Neural cell (in vitro differentiated cells): ENCODE data around the gene CD6. TPM values are rescaled to one million over a fixed set of nuclear protein-coding genes. Genes with fewer than 3 reads are reported as not detected.

ENCODE experiments used
- H2AFZ ChIP-seq: fragments of 200-600, 300-800 bp; sonication (generic), shearing (Covaris generic); 2 replicates; pipeline ENCODE4 v1.6.0; 2014; ENCODE audit warnings: low read depth, mild to moderate bottlenecking, antibody characterized with exemption, low read length, moderate library complexity
- H3F3A ChIP-seq: fragments of 200-600 bp; shearing (Covaris generic); 2 replicates; pipeline ENCODE4 v1.6.1; 2016; ENCODE audit warnings: mild to moderate bottlenecking, moderate library complexity, mixed read lengths, antibody characterized with exemption, low read length; ENCODE audit not compliant: insufficient read depth, poor library complexity, severe bottlenecking
- H3K27ac ChIP-seq: fragments of 200-600, 300-800 bp; sonication (generic), shearing (Covaris generic); 2 replicates; pipeline ENCODE4 v1.5.1; 2014; ENCODE audit warnings: mild to moderate bottlenecking, low read length, moderate library complexity
- H3K27me3 ChIP-seq: fragments of 300-800, 200-600 bp; sonication (generic), shearing (Covaris generic); 2 replicates; pipeline ENCODE4 v1.6.0; 2014; ENCODE audit warnings: mild to moderate bottlenecking, low read depth, low read length, moderate library complexity; ENCODE audit not compliant: insufficient read depth
- H3K36me3 ChIP-seq: fragments of 300-800, 200-600 bp; sonication (generic), shearing (Covaris generic); 2 replicates; pipeline ENCODE4 v1.5.1; 2014; ENCODE audit warnings: mild to moderate bottlenecking, antibody characterized with exemption, low read length, moderate library complexity; ENCODE audit not compliant: insufficient read depth
- H3K4me2 ChIP-seq: fragments of 300-800, 200-600 bp; sonication (generic), shearing (Covaris generic); 2 replicates; pipeline ENCODE4 v1.6.0; 2014; ENCODE audit warnings: mild to moderate bottlenecking, low read length
- H3K4me3 ChIP-seq: fragments of 300-800, 200-600 bp; sonication (generic), shearing (Covaris generic); 2 replicates; pipeline ENCODE4 v1.5.1; 2014; ENCODE audit warnings: mild to moderate bottlenecking, low read length, moderate library complexity
- H3K79me2 ChIP-seq: fragments of 200-600 bp; shearing (Covaris generic); replicated peaks from 2 replicates; pipeline ENCODE4 v1.6.0; 2014; ENCODE audit warnings: mild to moderate bottlenecking, low read length, moderate library complexity; ENCODE audit not compliant: insufficient read depth
- H3K9ac ChIP-seq: fragments of 300-800, 200-600 bp; sonication (generic), shearing (Covaris generic); 2 replicates; pipeline ENCODE4 v1.6.1; 2016; ENCODE audit warnings: mild to moderate bottlenecking, low read length, mixed read lengths
- H3K9me2 ChIP-seq: fragments of 200-600 bp; shearing (Covaris generic); 2 replicates; pipeline ENCODE4 v1.6.1; 2016; ENCODE audit warnings: mild to moderate bottlenecking, low read length, mixed read lengths; ENCODE audit not compliant: insufficient read depth
- H3K9me3 ChIP-seq: fragments of 200-600, 300-800 bp; sonication (generic), shearing (Covaris generic); 2 replicates; pipeline ENCODE4 v1.6.1; 2016; ENCODE audit warnings: mild to moderate bottlenecking, mixed run types, low read length, moderate library complexity, mixed read lengths
- H4K20me1 ChIP-seq: fragments of 200-600 bp; shearing (Covaris generic); 2 replicates; pipeline ENCODE4 v1.6.1; 2016; ENCODE audit warnings: mild to moderate bottlenecking, mixed run types; ENCODE audit not compliant: insufficient read depth
- EP300 ChIP-seq: fragments of 450-650 bp; conservative IDR thresholded peaks from 2 replicates; pipeline ENCODE4 v1.6.1; 2014; ENCODE audit warnings: antibody characterized with exemption, mild to moderate bottlenecking, moderate library complexity; ENCODE audit not compliant: poor library complexity, severe bottlenecking
- EZH2 ChIP-seq: fragments of 200-600, 300-800 bp; shearing (Covaris generic), sonication (generic); IDR thresholded peaks from 2 replicates; pipeline ENCODE4 v1.6.1; 2014; ENCODE audit warnings: antibody characterized with exemption, low read length, borderline replicate concordance, mild to moderate bottlenecking; ENCODE audit not compliant: insufficient read depth, poor library complexity, severe bottlenecking
- POLR2AphosphoS5 ChIP-seq: IDR thresholded peaks from 2 replicates; pipeline ENCODE4 v1.6.1; 2012
- RAD21 ChIP-seq: fragments of 450-650 bp; conservative IDR thresholded peaks from 2 replicates; pipeline ENCODE4 v1.6.1; 2014; ENCODE audit warnings: antibody characterized with exemption, mild to moderate bottlenecking, moderate library complexity
- SMC3 ChIP-seq: fragments of 450-650 bp; conservative IDR thresholded peaks from 2 replicates; pipeline ENCODE4 v1.6.1; 2014; ENCODE audit warnings: antibody characterized with exemption, mild to moderate bottlenecking, moderate library complexity; ENCODE audit not compliant: poor library complexity
- polyA plus RNA-seq: library from polyadenylated mRNA; depleted of rRNA; stranded (reverse); fragments of >200 nt; gene quantifications from 2 replicates; pipeline ENCODE4 v1.2.3, GENCODE V29; 2014
- TF ChIP-seq, protein P1 (sequence below): IDR thresholded peaks from 2 replicates; pipeline ENCODE4 v1.6.1; 2012; ENCODE audit warnings: borderline replicate concordance
- TF ChIP-seq, protein P2 (sequence below): fragments of 450-650 bp; IDR thresholded peaks from 2 replicates; pipeline ENCODE4 v1.5.1; 2014; ENCODE audit warnings: antibody characterized with exemption, mild to moderate bottlenecking, moderate library complexity; ENCODE audit not compliant: poor library complexity, severe bottlenecking

CD6 gene
- polyA plus RNA-seq, 1 donor from 2014 or later, result not detected

DNA sequence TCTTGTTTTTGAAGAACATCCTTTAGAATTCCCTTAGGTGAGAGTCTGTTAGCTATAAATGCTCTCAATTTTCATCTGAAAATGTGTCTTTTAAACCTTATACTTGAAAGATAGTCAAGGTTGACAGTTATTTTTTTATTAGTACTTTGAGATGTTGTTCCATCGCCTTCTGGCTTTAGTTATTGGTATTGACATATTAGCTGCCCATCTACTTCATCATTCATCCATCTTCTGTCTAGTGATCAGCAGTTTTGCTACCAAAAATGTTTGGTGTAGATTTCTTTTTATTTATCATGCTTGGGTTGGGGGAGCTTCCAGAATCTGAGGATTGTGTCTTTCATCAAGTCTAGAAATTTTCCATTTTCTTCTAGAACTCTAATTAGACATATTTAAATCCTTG, 3.3 kb upstream of the CD6 start:
- Histone ChIP-seq H3K9me3 (no peaks in the 10 kb centered on the region), H3K4me3 (no peak overlapping the region), H3K9me2 (no peaks in the 10 kb centered on the region), H3K27me3 (no peaks in the 10 kb centered on the region), H3K27ac (no peak overlapping the region), H3K9ac (no peak overlapping the region), H2AFZ (no peak overlapping the region), H3K79me2 (no peaks in the 10 kb centered on the region), H4K20me1 (no peaks in the 10 kb centered on the region), H3K4me2 (no peak overlapping the region), H3K36me3 (no peaks in the 10 kb centered on the region), H3F3A (no peaks in the 10 kb centered on the region)
- TF ChIP-seq SMC3, result no peak
- TF ChIP-seq, protein P1, sequence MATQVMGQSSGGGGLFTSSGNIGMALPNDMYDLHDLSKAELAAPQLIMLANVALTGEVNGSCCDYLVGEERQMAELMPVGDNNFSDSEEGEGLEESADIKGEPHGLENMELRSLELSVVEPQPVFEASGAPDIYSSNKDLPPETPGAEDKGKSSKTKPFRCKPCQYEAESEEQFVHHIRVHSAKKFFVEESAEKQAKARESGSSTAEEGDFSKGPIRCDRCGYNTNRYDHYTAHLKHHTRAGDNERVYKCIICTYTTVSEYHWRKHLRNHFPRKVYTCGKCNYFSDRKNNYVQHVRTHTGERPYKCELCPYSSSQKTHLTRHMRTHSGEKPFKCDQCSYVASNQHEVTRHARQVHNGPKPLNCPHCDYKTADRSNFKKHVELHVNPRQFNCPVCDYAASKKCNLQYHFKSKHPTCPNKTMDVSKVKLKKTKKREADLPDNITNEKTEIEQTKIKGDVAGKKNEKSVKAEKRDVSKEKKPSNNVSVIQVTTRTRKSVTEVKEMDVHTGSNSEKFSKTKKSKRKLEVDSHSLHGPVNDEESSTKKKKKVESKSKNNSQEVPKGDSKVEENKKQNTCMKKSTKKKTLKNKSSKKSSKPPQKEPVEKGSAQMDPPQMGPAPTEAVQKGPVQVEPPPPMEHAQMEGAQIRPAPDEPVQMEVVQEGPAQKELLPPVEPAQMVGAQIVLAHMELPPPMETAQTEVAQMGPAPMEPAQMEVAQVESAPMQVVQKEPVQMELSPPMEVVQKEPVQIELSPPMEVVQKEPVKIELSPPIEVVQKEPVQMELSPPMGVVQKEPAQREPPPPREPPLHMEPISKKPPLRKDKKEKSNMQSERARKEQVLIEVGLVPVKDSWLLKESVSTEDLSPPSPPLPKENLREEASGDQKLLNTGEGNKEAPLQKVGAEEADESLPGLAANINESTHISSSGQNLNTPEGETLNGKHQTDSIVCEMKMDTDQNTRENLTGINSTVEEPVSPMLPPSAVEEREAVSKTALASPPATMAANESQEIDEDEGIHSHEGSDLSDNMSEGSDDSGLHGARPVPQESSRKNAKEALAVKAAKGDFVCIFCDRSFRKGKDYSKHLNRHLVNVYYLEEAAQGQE, result no peak
- no peak for TF ChIP-seq RAD21
- no peak for TF ChIP-seq POLR2AphosphoS5
- TF ChIP-seq, protein P2, sequence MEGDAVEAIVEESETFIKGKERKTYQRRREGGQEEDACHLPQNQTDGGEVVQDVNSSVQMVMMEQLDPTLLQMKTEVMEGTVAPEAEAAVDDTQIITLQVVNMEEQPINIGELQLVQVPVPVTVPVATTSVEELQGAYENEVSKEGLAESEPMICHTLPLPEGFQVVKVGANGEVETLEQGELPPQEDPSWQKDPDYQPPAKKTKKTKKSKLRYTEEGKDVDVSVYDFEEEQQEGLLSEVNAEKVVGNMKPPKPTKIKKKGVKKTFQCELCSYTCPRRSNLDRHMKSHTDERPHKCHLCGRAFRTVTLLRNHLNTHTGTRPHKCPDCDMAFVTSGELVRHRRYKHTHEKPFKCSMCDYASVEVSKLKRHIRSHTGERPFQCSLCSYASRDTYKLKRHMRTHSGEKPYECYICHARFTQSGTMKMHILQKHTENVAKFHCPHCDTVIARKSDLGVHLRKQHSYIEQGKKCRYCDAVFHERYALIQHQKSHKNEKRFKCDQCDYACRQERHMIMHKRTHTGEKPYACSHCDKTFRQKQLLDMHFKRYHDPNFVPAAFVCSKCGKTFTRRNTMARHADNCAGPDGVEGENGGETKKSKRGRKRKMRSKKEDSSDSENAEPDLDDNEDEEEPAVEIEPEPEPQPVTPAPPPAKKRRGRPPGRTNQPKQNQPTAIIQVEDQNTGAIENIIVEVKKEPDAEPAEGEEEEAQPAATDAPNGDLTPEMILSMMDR, result no peak
- no peak for TF ChIP-seq EZH2

DNA sequence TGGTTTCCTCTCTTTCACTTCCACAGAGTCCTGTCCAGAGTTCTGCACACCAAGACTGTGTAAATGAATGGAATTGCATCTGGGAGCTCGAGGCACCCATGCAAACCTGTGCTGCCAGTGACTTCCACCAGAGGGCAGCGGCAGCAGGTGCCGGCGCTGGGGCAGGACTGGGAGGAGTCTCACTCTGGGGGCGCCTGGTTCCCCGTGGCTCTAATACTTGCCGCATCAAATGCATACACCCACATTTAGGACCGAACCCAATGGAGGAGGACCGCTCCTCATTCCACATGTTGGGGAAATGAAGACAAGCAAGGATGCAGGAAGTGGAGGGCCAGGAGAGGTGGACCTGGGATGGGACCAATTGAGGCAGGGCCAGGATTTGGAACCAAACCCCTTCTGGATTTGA, 1.1 kb upstream of the CD6 start:
- Histone ChIP-seq H3K79me2 (no peaks in the 10 kb centered on the region), H3F3A (no peaks in the 10 kb centered on the region), H2AFZ (no peak overlapping the region), H3K27ac (no peak overlapping the region), H3K27me3 (no peaks in the 10 kb centered on the region), H4K20me1 (no peaks in the 10 kb centered on the region), H3K4me2 (no peak overlapping the region), H3K36me3 (no peaks in the 10 kb centered on the region), H3K4me3 (no peak overlapping the region), H3K9me2 (no peaks in the 10 kb centered on the region), H3K9ac (no peak overlapping the region), H3K9me3 (no peaks in the 10 kb centered on the region)
- TF ChIP-seq SMC3 (no peak), EZH2 (no peak), EP300 (no peak)
- TF ChIP-seq, protein P2, result peak; percentile 18
